K562 (cell line): ENCODE results near the gene CLDND2. TPM values are rescaled to one million over a fixed set of nuclear protein-coding genes. Genes with fewer than 3 reads are reported as not detected.

Experiments used
- ARID1B ChIP-seq: fragments of 450-650 bp; IDR thresholded peaks from 2 replicates; pipeline ENCODE4 v1.6.1; 2016; ENCODE audit warnings: antibody characterized with exemption, mild to moderate bottlenecking, inconsistent platforms
- CEBPB ChIP-seq: fragments of 450-650 bp; IDR thresholded peaks from 2 replicates; pipeline ENCODE4 v1.6.1; 2016; ENCODE audit warnings: missing genetic modification characterization, missing compliant biosample characterization
- CREM ChIP-seq: IDR thresholded peaks from 2 replicates; pipeline ENCODE4 v1.6.1; 2014; ENCODE audit warnings: antibody characterized with exemption, low read depth
- CSDE1 ChIP-seq, 2 experiments: fragments of 450-650 bp; IDR thresholded peaks; 2 replicates each; pipeline ENCODE4 v1.6.1; 2016; ENCODE audit warnings: mild to moderate bottlenecking in 1 of 2
- DPF2 ChIP-seq: fragments of 450-650 bp; IDR thresholded peaks from 2 replicates; pipeline ENCODE4 v1.6.1; 2016
- ELF1 ChIP-seq: fragments of 200-800 bp; sonication (Bioruptor generic); IDR thresholded peaks from 2 replicates; pipeline ENCODE4 v1.6.1; 2016; ENCODE audit warnings: missing genetic modification characterization, missing compliant biosample characterization
- EP400 ChIP-seq: fragments of 450-650 bp; IDR thresholded peaks from 2 replicates; pipeline ENCODE4 v1.6.1; 2017; ENCODE audit warnings: antibody characterized with exemption, mild to moderate bottlenecking, moderate library complexity
- FOXK2 ChIP-seq, 2 experiments: fragments of 450-650 bp; IDR thresholded peaks in 1 of 2; conservative IDR thresholded peaks in 1 of 2; 2 replicates each; pipeline ENCODE4 v1.6.1; 2016; ENCODE audit warnings: low read depth in 2 of 2, mild to moderate bottlenecking in 1 of 2
- HEY1 ChIP-seq: fragments of 250-450 bp; sonication (Bioruptor Pico); IDR thresholded peaks from 2 replicates; pipeline ENCODE4 v1.5.0; 2020; ENCODE audit warnings: mild to moderate bottlenecking, moderate library complexity, borderline replicate concordance
- KLF1 ChIP-seq: fragments of 450-650 bp; IDR thresholded peaks from 2 replicates; pipeline ENCODE4 v1.6.1; 2016; ENCODE audit warnings: missing genetic modification characterization, missing compliant biosample characterization
- MAZ ChIP-seq, 2 experiments: fragments of 450-650 bp in 1 of 2; sonication (generic) in 1 of 2; formaldehyde crosslinking; IDR thresholded peaks in 1 of 2; conservative IDR thresholded peaks in 1 of 2; 2 replicates each; pipeline versions ENCODE4 v1.4.0 to v1.5.0; 2020; ENCODE audit warnings: mild to moderate bottlenecking in 1 of 2, missing genetic modification reagents in 1 of 2
- MECOM ChIP-seq: fragments of 250-450 bp; sonication (Bioruptor Pico); IDR thresholded peaks from 2 replicates; pipeline ENCODE4 v1.8.0; 2022; ENCODE audit warnings: inconsistent platforms
- POU5F1 ChIP-seq: fragments of 150-350 bp; IDR thresholded peaks from 2 replicates; pipeline ENCODE4 v1.6.1; 2014; ENCODE audit warnings: borderline replicate concordance, low read length, low read depth, mild to moderate bottlenecking; ENCODE audit not compliant: partially characterized antibody
- RCOR1 ChIP-seq, 2 experiments: IDR thresholded peaks; 2 replicates each; pipeline ENCODE4 v1.6.1; 2012; ENCODE audit warnings: low read depth in 2 of 2, low read length in 2 of 2, borderline replicate concordance in 1 of 2, improper control_type of control experiment in 1 of 2
- TRIM24 ChIP-seq, 2 experiments: fragments of 450-650 bp; IDR thresholded peaks; 2 replicates each; pipeline ENCODE4 v1.6.1; 2016
- TRIM28 ChIP-seq: fragments of 450-650 bp; IDR thresholded peaks from 2 replicates; pipeline ENCODE4 v1.6.1; 2017
- ZNF121 ChIP-seq: sonication (generic); formaldehyde crosslinking; conservative IDR thresholded peaks from 2 replicates; pipeline ENCODE4 v1.8.0; 2022; ENCODE audit warnings: missing genetic modification reagents
- ZNF316 ChIP-seq: fragments of 450-650 bp; IDR thresholded peaks from 2 replicates; pipeline ENCODE4 v1.6.1; 2016
- ZNF592 ChIP-seq: fragments of 450-650 bp; IDR thresholded peaks from 2 replicates; pipeline ENCODE4 v1.6.1; 2017; ENCODE audit warnings: antibody characterized with exemption, mild to moderate bottlenecking
- ZNF696 ChIP-seq: fragments of 250-450 bp; sonication (Bioruptor Pico); conservative IDR thresholded peaks from 2 replicates; pipeline ENCODE4 v1.4.0; 2020; ENCODE audit warnings: mild to moderate bottlenecking, moderate library complexity
- ZSCAN29 ChIP-seq: fragments of 450-650 bp; IDR thresholded peaks from 2 replicates; pipeline ENCODE4 v1.6.1; 2017
- polyA plus RNA-seq, 8 experiments: library from polyadenylated mRNA; depleted of rRNA in 4 of 8; stranded (reverse) in 5 of 8; unstranded in 3 of 8; fragments of >200 nt; fragmentation: Nextera tagmentation in 2 of 8; fragmentation: Illumina TruSeq in 1 of 8; extraction: Ambion mirVana in 2 of 8; extraction: Trizol in 1 of 8; gene quantifications; 2 replicates each; pipeline versions ENCODE4 v1.2.1 to v1.2.3, GENCODE V29; 2011 to 2014; ENCODE audit warnings: inconsistent platforms in 1 of 8, missing spikeins in 1 of 8
- total RNA-seq, 7 experiments: library from RNA; depleted of rRNA in 6 of 7; stranded (reverse); fragments of >200 nt in 6 of 7; fragmentation: Illumina TruSeq in 2 of 7; extraction: Trizol in 2 of 7; gene quantifications; 2 replicates each; pipeline versions ENCODE4 v1.2.1 to v1.2.3, GENCODE V29; 2011 to 2021; ENCODE audit warnings: low replicate concordance in 1 of 7
- TF ChIP-seq, protein P1 (sequence below), 3 experiments: fragments of 200-800 bp in 1 of 3; sonication (Bioruptor generic) in 1 of 3; sonication (generic) in 1 of 3; formaldehyde crosslinking in 1 of 3; IDR thresholded peaks; 2 replicates each; pipeline versions ENCODE4 v1.6.1 to v1.8.0; 2016 to 2022; ENCODE audit warnings: mild to moderate bottlenecking in 2 of 3, missing compliant biosample characterization in 2 of 3, missing genetic modification characterization in 2 of 3, missing genetic modification reagents in 1 of 3
- TF ChIP-seq, protein P2 (sequence below): fragments of 250-450 bp; sonication (Bioruptor Pico); IDR thresholded peaks from 2 replicates; pipeline ENCODE4 v1.5.0; 2020; ENCODE audit warnings: mild to moderate bottlenecking

CLDND2 gene
- total and polyA plus RNA-seq, 9 of the 15 experiments (the other 6 are each of a cell fraction or from before 2014, with no cell fraction given) = 0.45 to 4.0 (median 1.2) TPM; not detected in 3

- no peak for TF ChIP-seq CSDE1 (IDR thresholded peaks at IDR 0.05)
- peak; percentile 87 for TF ChIP-seq EP400
- peak; percentile 0; the same call in 1 of the 2 replicates for TF ChIP-seq CEBPB (tag)
- TF ChIP-seq ZNF696 (CRISPR knock-in tag) = no peak
- 0 out of 2 replicates have a peak, but pooled peaks have one; percentile 3 for TF ChIP-seq ZNF316
- peak; percentile 77 for TF ChIP-seq CREM
- TF ChIP-seq DPF2 = peak; percentile 57
- peak; percentile 61 for TF ChIP-seq ARID1B
- TF ChIP-seq, protein P1, sequence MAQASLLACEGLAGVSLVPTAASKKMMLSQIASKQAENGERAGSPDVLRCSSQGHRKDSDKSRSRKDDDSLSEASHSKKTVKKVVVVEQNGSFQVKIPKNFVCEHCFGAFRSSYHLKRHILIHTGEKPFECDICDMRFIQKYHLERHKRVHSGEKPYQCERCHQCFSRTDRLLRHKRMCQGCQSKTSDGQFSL (CRISPR knock-in tag; IDR thresholded peaks at IDR 0.05) = peak; percentile 82
- TF ChIP-seq, protein P1 (tag; IDR thresholded peaks at IDR 0.05) = no peak
- TF ChIP-seq MECOM (CRISPR knock-in tag) = 0 out of 2 replicates have a peak, but pooled peaks have one; percentile 31
- TF ChIP-seq POU5F1 = no peak
- TF ChIP-seq ELF1 (tag) = no peak; the same call in 1 of the 2 replicates
- no peak for TF ChIP-seq ZNF121 (CRISPR knock-in tag)
- no peak for TF ChIP-seq HEY1 (CRISPR knock-in tag)
- TF ChIP-seq MAZ (CRISPR knock-in tag; conservative IDR thresholded peaks at IDR 0.05 in 1 of 2, IDR thresholded peaks at IDR 0.05 in 1 of 2) = peak; percentile 11 to 90; a peak in 2 of 4 replicates
- peak in 1 of 2 experiments; percentile 57; a peak in 1 of 4 replicates for TF ChIP-seq FOXK2 (conservative IDR thresholded peaks at IDR 0.05 in 1 of 2, IDR thresholded peaks at IDR 0.05 in 1 of 2; ENCODE audit: low read depth in 2 of 2)
- peak in 1 of 2 experiments; percentile 53; a peak in 1 of 4 replicates for TF ChIP-seq TRIM24 (IDR thresholded peaks at IDR 0.05)
- TF ChIP-seq ZSCAN29 = no peak
- peak; percentile 65; the same call in 1 of the 2 replicates for TF ChIP-seq ZNF592
- TF ChIP-seq RCOR1 (IDR thresholded peaks at IDR 0.05; ENCODE audit: borderline replicate concordance in 1 of 2, low read depth in 2 of 2, low read length in 2 of 2) = peak in 1 of 2 experiments; percentile 45; a peak in 1 of 4 replicates
- TF ChIP-seq TRIM28 = no peak
- TF ChIP-seq, protein P2, sequence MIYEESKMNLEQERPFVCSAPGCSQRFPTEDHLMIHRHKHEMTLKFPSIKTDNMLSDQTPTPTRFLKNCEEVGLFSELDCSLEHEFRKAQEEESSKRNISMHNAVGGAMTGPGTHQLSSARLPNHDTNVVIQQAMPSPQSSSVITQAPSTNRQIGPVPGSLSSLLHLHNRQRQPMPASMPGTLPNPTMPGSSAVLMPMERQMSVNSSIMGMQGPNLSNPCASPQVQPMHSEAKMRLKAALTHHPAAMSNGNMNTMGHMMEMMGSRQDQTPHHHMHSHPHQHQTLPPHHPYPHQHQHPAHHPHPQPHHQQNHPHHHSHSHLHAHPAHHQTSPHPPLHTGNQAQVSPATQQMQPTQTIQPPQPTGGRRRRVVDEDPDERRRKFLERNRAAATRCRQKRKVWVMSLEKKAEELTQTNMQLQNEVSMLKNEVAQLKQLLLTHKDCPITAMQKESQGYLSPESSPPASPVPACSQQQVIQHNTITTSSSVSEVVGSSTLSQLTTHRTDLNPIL (CRISPR knock-in tag) = no peak
- no peak for TF ChIP-seq KLF1 (tag)
Observed at GRCh38 chr19:51338563-51339312, 30.1 kb downstream of the CLDND2 start (continued).
